Vein endothelial cell (primary cell): Measurements from ENCODE around the gene CPSF6. TPM values are rescaled to one million over a fixed set of nuclear protein-coding genes. Genes with fewer than 3 reads are reported as not detected.

ENCODE experiments used
- total RNA-seq: library from RNA; depleted of rRNA; stranded (reverse); fragments of >200 nt; gene quantifications from 2 replicates; pipeline ENCODE4 v1.2.3, GENCODE V29; 2012

CPSF6 gene
- 33.0 and 35.2 TPM in 2 replicates for total RNA-seq

GRCh38 chr12:69239352-69239921 lies at the start of gene CPSF6:
TSS of gene CPSF6 (plus strand) at chr12:69239569. CDS start at chr12:69239647, 78 bp downstream.

Other genes with a start within 250 kb of the CPSF6 start
- gene LYZ, start 108.8 kb downstream of the CPSF6 start, total RNA-seq: not detected in 2 replicates
- 15.0 and 22.4 TPM in 2 replicates for gene YEATS4, start 120.2 kb downstream of the CPSF6 start, total RNA-seq
- gene FRS2, start 230.8 kb downstream of the CPSF6 start, total RNA-seq: 27.8 and 27.9 TPM in 2 replicates